HG02938 (cell line): ENCODE results near the gene TGDS.

Experiments
- ATAC-seq: cut with Tn5 transposase; IDR thresholded peaks from one replicate; pipeline ENCODE4 v1.9.1; 2021; ENCODE audit warnings: mild to moderate bottlenecking, moderate library complexity; ENCODE audit not compliant: unreplicated experiment

Gene TGDS

DNA sequence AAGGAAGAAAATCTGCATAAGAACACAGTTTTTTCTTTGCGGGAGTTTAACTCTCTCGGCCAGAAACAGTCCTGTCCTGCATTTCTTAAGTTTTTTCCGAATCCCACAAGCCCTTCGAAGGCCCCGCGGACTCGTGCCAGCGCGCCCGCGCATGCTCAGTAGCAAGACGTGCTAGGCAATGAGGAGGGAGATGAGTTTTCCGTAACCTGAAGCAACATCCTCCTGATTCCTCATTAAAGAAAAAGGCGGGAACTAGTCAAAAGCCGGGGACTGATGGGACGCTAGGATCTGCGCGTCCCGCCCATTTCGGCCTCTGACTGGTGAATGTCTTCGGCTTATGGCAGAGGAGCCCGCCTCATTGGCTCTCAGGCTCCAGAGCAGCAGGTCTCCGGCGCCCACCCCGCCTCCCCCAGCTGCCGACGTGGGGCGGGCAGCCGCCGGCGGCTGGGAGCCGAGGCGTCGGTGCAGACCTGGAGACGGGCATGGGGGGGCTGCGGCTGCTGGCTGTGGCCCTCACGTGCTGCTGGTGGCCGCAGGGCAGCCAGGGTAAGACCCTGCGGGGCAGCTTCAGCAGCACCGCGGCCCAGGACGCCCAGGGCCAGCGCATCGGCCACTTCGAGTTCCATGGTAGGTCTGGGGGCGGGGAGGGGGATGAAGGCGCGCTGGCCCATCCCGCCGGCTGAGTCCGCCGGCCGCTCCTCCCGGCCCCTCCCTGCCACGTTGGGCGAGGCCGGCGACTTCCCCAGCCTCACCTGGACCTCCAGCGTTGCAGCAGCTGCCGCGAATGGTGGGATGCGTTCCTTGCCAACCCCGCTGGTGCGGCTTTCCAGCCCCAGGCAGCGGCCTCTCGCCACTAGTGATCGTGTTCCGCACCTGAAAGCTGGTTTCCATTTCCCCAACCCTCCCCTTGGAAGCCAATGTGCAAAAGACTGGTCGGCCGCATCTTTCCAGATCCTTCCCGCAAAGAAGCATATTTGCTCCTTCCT is 5.8 kb upstream of the TGDS start, which contains the start of gene GPR180:
Gene GPR180 (plus strand): TSS at position 412 of the 986 bp plus-strand sequence. CDS start 71 bp downstream, at position 483.
- peak; percentile 99 for ATAC-seq

DNA sequence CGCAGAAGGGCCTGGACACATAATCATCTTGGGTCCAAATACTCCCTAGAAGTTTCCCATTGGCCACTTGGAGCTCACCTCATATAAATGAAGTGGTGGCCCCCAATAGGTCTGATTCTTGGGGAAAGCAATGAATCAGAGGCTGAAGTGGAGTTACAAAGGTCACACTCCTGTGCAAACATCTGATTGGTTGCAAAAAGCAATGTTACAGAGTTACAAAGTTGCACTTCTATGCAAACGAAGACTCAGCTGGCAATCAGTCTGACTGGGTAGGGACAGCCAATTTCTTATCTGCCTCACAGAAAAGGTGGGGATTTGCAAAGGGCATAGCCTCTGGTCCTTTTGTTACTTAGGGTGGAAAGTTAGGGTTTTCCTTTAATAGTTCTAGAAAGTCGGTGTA is 3.9 kb upstream of the TGDS start:
- ATAC-seq = no peak

DNA sequence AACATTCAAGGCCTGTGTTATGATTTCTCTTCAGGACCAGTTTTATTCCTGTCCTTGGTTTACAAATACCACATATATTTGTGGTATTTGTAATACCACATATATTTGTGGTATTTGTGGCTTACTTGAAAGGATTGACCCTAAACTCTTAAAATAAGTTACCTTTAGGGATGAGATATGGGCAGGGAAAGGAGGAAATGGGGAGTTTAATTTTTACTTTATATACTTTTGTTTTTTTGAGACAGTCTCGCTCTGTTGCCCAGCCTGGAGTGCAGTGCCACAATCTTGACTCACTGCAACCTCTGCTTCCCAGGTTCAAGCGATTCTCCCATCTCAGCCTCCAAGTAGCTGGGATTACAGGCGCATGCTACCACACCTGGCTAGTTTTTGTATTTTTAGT is 2.3 kb upstream of the TGDS start:
- ATAC-seq = no peak

DNA sequence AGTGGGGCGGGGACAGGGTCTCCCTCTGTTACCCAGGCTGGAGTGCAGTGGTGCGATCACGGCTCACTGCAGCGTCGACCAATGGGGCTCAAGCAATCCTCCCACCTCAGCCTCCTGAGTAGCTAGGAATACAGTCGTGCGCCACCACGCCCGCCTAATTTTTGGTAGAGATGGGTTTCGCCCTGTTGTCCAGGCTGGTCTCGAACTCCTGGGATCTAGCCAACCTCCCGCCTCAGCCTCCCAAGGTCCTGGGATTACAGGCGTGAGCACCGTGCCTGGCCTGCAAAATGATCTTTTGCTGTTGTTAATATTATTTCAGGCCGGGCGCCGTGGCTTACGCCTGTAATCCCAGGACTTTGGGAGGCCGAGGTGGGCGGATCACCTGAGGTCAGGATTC is 621 bp upstream of the TGDS start:
- peak; percentile 0 for ATAC-seq

DNA sequence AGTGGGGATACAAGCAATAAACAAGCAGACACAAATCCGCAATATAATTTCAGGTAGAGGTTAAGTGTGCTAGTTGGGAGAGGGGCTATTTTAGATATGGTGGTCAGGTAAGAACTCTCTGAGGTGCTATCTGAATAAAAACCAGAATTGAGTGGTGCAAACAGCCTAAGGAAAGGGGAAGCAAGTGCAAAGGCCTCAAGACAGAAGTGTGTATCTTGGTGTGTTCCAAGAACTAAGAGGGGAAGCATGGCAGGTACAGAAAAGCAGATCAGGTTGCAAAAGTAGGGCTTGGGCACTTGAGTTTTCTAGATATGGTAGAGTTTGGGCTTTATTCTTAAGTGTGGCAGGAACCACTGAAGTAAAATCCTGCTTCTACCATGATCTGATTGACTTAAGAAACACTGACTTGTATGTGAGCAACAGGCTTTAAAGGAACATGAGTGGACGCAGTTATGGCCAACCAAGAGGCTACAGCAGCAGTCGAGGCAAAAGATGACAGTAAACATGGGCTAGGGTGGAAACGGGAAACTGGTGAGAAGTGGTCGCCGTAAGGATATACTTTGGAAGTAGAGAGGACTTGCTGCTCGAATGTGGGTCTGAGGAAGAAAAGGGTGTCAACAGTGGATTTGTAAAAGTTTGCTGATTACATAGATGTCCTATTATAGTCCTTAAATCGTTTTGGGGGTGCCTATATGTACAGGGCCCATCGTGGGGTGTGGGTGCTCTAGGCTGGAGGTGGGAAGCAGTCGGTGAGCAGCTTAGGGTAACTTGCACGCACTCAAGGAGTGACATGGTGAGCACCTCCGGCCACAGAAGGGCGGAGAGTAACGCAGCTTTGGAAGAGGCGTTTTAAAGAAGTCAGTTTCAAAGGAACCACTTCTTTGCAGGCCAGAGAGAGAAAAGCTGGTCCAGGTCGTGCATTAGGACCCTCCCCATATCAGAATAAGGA is 677 bp downstream of the TGDS start:
- ATAC-seq = peak; percentile 59

DNA sequence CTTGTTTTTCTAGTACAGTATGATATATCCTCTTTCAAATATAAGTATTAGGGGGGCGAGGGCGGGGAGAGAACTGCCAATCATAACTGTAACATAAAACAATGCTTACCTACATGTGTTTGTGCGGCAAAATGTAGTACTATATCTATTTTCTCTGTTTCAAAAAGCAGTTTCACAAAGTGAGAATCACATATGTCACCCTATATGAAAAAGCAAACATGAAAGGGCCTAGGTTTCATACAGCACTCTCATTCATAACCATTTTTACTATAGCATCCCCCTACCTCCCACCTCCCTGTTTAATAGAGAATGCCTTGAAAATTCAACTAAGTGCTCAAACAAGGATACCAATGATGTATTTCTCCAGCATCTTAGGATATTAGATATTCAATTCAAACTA is 5.2 kb downstream of the TGDS start:
- ATAC-seq = no peak

DNA sequence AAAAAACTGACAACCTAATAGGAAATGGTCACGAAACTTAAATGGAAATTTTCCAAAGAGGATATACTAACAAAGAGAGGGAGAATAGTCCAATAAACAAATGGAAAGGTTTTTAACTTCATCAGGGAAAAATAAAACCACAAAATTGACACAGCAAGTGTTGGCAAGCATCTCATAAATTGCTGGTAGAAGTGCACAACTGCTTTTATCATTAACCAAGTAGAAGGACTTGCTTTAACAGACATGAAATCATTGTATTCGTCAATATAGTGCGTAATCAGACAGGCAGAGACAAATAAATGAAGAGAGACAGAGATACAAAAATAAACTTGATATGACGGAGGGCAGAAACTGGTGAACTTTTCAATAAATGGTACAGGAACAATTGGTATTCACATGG is 7.4 kb downstream of the TGDS start:
- ATAC-seq = no peak

DNA sequence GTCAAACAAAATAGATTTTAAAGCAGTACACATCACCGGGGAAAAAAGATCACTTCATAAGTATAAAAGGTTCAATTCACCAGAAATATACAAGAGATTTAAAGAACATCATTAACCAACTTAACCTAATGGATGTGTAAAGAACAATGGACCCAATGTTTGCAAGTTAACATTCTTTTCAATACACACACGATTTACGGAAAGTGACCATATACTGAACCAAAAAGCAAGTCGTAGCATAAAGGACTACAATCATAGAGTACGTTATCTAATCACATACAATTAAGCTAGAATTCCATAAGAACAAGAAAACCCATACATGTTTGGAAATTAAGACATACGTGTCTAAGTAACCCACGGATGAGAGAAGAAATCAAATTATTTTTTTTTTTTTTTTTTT is 9.6 kb downstream of the TGDS start:
- ATAC-seq = no peak

DNA sequence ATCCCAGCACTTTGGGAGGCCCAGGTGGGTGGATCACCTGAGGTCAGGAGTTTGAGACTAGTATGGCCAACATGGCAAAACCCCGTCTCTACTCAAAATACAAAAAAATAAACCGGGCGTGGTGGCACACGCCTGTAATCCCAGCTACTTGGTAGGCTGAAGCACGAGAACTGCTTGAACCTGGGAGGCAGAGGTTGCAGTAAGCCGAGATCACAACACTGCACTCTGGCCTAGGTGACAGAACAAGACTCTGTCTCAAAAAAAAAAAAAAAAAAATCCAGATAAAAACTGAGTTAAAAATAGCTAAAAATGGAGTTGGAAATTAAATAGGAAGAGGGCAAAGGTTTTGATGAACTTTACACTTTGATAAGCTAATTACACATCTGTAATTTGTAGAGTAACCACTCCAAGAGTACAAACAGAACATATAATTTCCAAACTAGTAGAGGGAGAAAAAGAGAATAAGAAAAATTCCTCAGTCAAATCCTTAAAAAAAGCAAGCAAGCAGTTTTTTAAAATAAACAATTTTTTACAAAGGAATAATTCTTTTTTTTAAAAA is 10.3 kb downstream of the TGDS start:
- ATAC-seq = no peak

DNA sequence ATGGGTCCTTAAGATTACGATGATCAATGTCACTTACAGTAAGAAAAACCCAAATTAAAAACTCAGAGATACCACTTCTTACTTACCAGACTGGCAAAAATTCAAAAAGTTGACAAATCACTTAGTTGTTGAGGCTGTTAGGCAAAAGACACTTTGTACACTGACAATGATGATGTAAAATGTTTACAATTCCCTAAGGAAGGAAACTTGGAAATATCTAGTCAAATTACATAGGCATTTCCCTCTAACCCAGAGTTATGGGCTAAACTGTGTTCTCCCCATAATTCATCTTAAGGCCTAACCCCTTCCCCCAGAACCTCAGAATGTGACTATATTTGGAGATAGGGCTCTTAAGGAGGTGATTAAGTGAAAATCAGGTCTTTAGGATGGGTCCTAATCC is 12.0 kb downstream of the TGDS start:
- no peak for ATAC-seq

DNA sequence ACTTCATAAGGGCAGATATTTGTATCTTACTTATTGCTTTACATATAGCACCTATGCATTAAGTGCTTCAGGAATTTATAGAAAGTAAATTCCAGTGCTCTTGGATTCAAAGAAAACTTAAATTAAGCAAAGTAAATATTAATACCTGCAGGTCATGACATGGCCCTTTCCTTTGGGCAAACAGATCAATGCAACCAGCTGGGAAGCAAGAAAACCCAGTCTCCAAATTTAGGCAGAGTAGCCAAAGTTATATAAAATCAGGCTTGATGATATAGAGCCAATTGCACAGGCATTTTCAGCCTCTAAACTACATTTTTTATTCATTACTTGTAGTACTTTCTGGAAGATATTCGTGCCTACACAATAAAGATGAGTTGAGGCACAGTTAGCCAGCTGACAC is 16.9 kb downstream of the TGDS start:
- no peak for ATAC-seq

DNA sequence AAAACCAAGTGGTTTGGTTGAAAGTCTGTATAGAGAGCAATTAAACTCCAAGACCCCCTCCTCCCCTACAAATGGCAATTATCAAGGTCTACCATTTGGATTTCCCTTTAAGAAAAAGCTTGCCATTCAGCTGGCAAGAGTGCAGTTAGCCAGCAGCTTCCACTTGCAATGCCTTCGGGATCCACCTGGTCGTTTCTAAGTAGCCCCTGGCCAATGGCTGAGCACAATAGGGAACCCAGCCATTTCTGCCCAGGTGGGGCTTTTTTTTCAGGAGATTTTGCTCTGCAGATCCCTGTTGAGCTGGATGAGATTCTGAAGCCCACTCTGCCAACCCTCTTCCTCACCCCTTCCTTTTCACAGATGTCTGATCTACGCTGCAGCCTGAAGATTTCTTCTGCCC is 26.3 kb downstream of the TGDS start:
- ATAC-seq = no peak

DNA sequence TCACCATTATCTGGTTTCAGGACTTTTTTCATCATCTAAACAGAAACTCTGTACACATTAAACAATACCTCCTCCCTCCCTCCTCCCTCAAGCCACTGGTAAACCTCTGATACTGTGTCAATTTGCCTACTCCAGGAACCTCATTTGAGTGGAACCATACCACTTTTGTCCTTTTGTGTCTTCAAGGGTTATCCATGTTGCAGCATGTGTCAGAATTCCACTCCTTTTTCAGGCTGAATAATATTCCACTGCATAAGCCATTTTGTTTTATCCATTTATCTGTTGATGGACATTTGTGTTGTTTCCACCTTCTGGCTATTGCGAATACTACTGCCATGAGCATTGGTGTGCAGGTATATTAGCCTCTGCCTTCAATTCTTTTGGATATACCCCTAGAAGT is 27.5 kb downstream of the TGDS start:
- ATAC-seq = no peak

DNA sequence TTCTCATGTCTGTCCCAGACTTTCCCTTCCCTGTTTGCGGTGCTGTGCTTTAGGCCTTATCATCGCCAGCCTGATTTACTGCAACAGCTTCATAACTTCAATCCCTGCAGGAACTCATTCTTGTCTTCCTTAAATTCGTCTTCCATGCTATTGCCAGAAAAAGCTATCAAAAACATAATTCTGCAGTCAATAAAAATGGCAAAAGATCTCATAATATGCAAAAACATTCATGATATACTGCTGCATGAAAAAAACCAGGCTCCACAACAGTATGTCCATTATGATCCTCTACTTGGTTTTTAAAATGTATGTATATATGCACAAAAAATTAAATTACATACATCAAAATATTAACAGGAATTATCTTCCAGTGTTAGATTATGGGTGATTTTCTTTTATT is 28.4 kb downstream of the TGDS start:
- no peak for ATAC-seq

DNA sequence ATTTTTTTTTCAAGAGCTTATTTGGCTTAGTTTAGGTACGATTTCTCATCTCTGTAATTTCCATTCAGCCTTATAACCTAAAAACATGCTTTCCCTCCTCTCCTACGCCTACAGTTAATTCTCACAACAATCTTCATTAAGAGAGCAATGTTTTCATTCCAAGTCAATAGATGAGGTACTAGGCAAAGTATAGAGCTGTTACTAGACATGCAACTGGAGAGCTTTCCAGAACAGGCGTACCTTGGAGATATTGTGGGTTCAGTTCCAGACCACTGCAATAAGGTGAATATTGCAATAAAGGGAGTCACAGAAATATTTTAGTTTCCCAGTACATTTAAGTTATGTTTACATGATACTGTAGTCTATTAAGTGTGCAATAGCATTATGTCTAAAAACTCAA is 34.8 kb downstream of the TGDS start:
- ATAC-seq = no peak

DNA sequence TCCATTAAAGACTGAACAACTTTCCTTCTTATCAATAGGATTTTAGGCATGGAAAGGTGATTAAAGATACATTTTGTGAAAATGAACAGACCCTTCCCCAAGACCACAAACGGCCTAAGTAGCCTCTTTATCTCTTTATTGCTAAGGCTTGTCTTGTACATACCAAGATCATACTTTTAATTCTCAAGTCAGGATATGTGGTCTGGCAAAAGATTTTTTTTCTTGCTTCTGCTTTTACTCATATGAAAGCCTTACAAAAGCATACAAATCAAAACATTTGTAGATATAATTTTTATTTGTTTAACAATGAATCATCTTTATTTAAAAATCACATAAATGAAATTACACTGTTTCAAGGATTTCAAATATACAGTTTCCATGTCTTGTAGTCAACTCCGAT is 35.8 kb downstream of the TGDS start:
- ATAC-seq = no peak

DNA sequence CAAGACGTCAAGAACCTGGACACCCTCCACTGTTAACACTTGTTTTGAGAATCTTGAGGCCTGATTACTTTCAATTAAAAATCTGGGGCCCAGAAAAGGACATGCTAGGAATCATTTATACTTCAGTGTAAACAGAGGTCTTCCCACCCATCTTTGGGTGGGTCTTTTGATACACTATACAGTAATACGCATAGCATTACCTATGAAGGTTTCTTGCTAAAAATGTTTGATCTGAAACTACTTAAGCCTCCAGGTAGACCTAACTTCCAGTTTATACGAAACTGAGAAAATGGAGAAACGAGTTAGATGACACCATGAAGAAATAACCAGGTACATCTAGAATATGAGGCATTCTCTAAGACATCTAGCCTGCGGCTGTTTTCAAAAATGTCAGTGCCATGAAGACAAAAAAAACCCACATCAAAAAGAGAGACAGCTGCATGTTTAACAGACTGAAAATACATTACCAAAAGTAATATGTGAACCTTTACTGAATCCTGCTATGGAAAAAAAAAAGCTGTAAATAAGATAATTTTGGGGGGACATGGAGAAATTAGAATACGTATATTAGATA is 36.6 kb downstream of the TGDS start:
- ATAC-seq = no peak

DNA sequence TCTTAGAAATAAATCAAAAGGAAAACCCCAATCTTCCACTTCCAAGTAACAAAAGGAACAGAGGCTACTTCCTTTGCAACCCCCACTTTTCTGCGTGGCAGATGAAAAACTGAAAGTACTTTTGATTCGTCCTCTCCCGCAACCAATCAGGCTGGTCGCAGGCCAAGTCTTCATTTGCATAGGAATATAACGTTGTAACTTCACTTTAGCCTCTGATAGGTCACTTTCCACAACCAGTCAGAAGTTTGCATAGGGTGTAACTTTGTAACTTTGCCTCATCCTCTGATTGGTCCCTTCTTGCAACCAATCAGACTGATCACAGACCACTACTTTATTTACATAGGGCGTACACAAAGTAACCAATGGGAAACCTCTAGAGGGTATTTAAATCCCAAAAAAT is 37.2 kb downstream of the TGDS start:
- ATAC-seq = no peak

DNA sequence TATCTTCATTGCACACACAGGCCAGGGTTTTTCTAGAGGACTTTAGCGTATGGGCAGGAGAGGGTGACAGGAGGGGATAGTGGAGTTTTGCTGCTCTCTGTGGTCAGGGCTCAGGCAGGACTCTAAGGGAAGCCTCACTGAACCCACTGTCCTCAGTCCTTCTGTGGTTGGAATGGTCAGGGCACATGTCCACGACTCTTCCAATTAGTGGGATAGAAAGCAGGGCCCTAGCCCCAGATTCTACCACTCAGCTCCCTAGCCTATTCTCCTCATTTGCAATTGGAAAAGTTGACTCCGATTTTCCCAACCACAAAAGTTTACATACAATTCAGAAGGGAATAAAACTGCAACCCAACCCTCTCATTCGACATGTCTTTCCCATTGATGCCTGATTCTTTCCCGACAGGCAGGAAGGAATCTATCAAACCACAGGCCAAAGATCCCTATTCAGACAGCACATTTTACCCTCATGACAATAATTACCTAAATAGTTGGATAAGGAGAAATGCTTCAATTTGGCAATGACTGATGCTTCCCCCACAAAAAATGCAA is 38.2 kb downstream of the TGDS start:
- ATAC-seq = no peak

DNA sequence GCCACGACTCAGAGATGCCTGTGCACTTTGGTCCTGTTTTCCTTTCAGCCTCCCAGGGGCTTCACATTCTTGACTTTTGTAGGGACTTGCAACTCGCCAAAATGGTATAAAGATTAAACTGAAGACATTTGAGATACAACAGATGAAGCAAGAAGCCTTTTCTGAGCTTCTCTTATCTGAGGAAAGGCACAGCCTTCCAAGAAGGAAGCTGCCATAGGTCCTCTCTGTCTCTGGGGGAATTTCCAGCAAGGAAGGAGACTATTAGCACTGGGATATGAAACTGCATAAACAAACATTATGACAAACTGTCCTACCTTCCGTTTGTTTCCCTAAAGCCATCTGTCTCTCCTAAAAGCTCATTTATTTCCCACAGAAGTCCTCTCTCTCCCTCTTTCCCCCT is 39.3 kb downstream of the TGDS start:
- no peak for ATAC-seq

DNA sequence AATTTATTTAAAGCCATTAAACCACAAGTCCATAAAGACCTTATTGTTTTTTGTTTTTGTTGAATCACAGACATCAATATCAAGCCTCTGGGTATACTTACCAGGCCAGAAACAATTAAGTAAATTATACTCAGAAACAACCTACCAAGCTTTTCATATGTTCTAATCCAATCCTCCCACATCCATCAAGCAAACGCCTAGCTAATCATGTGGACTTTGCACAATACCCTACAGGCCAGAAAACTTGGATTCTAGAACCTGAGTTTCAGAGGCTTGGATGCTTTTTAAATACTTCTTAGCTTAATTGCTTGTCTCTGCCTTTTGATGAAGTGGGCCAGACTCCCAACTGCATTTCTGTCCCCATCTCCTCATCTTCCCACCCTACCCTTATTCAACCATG is 39.9 kb downstream of the TGDS start:
- no peak for ATAC-seq
